Measurements from ENCODE around the gene CLCA4.

DNA sequence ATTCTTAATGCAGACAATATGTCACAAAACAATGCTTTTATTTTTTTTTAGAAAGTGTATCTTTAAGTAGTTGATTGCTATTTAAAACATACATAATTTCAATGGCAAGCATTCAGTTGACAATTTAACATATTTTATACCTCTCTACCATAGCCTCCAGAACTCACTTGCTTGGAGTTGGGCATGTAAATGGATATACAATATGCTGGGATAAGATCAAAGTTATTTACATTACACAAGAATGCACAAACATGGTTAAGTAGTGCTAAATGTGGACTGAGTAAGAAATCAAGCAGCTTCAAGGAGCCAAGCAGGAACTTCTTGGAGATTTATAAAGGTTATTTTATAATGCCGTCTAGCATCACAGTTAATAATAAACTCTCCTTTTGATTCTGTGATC, 17.0 kb downstream of the CLCA4 start:
- TF ChIP-seq, protein P1, sequence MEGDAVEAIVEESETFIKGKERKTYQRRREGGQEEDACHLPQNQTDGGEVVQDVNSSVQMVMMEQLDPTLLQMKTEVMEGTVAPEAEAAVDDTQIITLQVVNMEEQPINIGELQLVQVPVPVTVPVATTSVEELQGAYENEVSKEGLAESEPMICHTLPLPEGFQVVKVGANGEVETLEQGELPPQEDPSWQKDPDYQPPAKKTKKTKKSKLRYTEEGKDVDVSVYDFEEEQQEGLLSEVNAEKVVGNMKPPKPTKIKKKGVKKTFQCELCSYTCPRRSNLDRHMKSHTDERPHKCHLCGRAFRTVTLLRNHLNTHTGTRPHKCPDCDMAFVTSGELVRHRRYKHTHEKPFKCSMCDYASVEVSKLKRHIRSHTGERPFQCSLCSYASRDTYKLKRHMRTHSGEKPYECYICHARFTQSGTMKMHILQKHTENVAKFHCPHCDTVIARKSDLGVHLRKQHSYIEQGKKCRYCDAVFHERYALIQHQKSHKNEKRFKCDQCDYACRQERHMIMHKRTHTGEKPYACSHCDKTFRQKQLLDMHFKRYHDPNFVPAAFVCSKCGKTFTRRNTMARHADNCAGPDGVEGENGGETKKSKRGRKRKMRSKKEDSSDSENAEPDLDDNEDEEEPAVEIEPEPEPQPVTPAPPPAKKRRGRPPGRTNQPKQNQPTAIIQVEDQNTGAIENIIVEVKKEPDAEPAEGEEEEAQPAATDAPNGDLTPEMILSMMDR (IDR thresholded peaks at IDR 0.05) = no peak
- TF ChIP-seq POLR2A (IDR thresholded peaks at IDR 0.05) = no peak

Measured in lower leg skin (tissue), 3 donors.